Endothelial cell of umbilical vein (primary cell): ENCODE data around the gene FAM184B. TPM values are rescaled to one million over a fixed set of nuclear protein-coding genes. Genes with fewer than 3 reads are reported as not detected.

Experiments
- BruUV-seq: library from RNA; stranded (reverse); fragments of 400-500 nt; replicated peaks from 2 replicates; lab custom pipeline; 2021; lab: Mats Ljungman, UMichigan
- CTCF ChIA-PET: fragments of 300-600, 350-600 bp; sonication (Branson Sonifier 250); formaldehyde crosslinking; loops from one replicate; lab custom pipeline; 2021; ENCODE audit warnings: antibody characterized with exemption, inconsistent platforms; lab: Charles Lee
- POLR2A ChIA-PET: fragments of 300-600, 350-600 bp; sonication (Branson Sonifier 250); formaldehyde crosslinking; loops from one replicate; lab custom pipeline; 2021; ENCODE audit warnings: antibody characterized with exemption, inconsistent platforms; lab: Charles Lee
- DNase-seq: peaks from one replicate; pipeline ENCODE4 v3.0.0-alpha.2; 2011; ENCODE audit warnings: low read depth, low spot score
- FAIRE-seq: peaks from 2 replicates; lab custom pipeline; 2011; peaks lifted over from hg19 to GRCh38; lab: Jason Lieb, UNC
- H2AFZ ChIP-seq: 2 replicates; pipeline ENCODE4 v1.6.0; 2012; ENCODE audit warnings: low read depth, low read length, control low read depth, inconsistent platforms
- H3K27ac ChIP-seq: 2 replicates; pipeline ENCODE4 v1.5.1; 2011; ENCODE audit warnings: low read depth, mild to moderate bottlenecking, control low read depth, low read length, moderate library complexity; ENCODE audit not compliant: insufficient read depth
- H3K27me3 ChIP-seq, 2 experiments: 2 replicates each; pipeline versions ENCODE4 v1.6.0 to v1.6.1; 2011; ENCODE audit warnings: low read length in 2 of 2, mixed read lengths in 1 of 2; ENCODE audit not compliant: control insufficient read depth in 2 of 2, insufficient read depth in 2 of 2
- H3K36me3 ChIP-seq, 2 experiments: 2 replicates in 1 of 2; 3 replicates in 1 of 2; pipeline ENCODE4 v1.5.1; 2011; ENCODE audit warnings: low read length in 2 of 2, mild to moderate bottlenecking in 1 of 2, moderate library complexity in 1 of 2; ENCODE audit not compliant: control insufficient read depth in 2 of 2, insufficient read depth in 2 of 2; ENCODE audit errors: extremely low read depth in 1 of 2
- H3K4me1 ChIP-seq: 3 replicates; pipeline ENCODE4 v1.5.1; 2011; ENCODE audit warnings: mild to moderate bottlenecking, low read length; ENCODE audit not compliant: control insufficient read depth, insufficient read depth; ENCODE audit errors: extremely low read depth
- H3K4me2 ChIP-seq: 2 replicates; pipeline ENCODE4 v1.6.1; 2011; ENCODE audit warnings: low read length, control low read depth, mixed read lengths; ENCODE audit not compliant: insufficient read depth
- H3K4me3 ChIP-seq, 3 experiments: fragments of 200-600 bp in 1 of 3; sonication (generic), shearing (Covaris generic) in 1 of 3; replicated peaks in 1 of 3; 2 replicates each; pipeline ENCODE4 v1.5.1; 2011 to 2016; ENCODE audit warnings: control low read depth in 3 of 3, low read length in 3 of 3, mild to moderate bottlenecking in 2 of 3, inconsistent platforms in 1 of 3, low read depth in 1 of 3, moderate library complexity in 1 of 3; ENCODE audit not compliant: insufficient read depth in 1 of 3
- H3K79me2 ChIP-seq: 2 replicates; pipeline ENCODE4 v1.6.0; 2012; ENCODE audit warnings: low read length, inconsistent platforms; ENCODE audit not compliant: control insufficient read depth, insufficient read depth
- H3K9ac ChIP-seq: replicated peaks from 2 replicates; pipeline ENCODE3; 2011; ENCODE audit warnings: low read length, control low read depth; ENCODE audit not compliant: insufficient read depth; ENCODE audit errors: extremely low read depth
- H3K9me1 ChIP-seq: replicated peaks from 3 replicates; pipeline ENCODE4 v1.6.0; 2011; ENCODE audit warnings: mild to moderate bottlenecking, low read length; ENCODE audit not compliant: control insufficient read depth, insufficient read depth; ENCODE audit errors: extremely low read depth
- H3K9me3 ChIP-seq: replicated peaks from 2 replicates; pipeline ENCODE4 v1.5.1; 2012; ENCODE audit warnings: low read length, inconsistent platforms; ENCODE audit not compliant: control insufficient read depth, insufficient read depth
- H4K20me1 ChIP-seq: replicated peaks from 2 replicates; pipeline ENCODE3; 2011; ENCODE audit warnings: mild to moderate bottlenecking, low read length; ENCODE audit not compliant: control insufficient read depth, insufficient read depth; ENCODE audit errors: extremely low read depth
- EZH2 ChIP-seq: IDR thresholded peaks from 2 replicates; pipeline ENCODE4 v1.6.1; 2012; ENCODE audit warnings: borderline replicate concordance, low read depth, mild to moderate bottlenecking, moderate library complexity, low read length, inconsistent platforms; ENCODE audit not compliant: severe bottlenecking
- FOS ChIP-seq: IDR thresholded peaks from 2 replicates; pipeline ENCODE4 v1.6.1; 2011; ENCODE audit warnings: mild to moderate bottlenecking, low read length, moderate library complexity, borderline replicate concordance; ENCODE audit not compliant: insufficient read depth
- GATA2 ChIP-seq: IDR thresholded peaks from 2 replicates; pipeline ENCODE4 v1.7.0; 2011; ENCODE audit warnings: low read depth, mild to moderate bottlenecking, moderate library complexity, mixed read lengths, low read length; ENCODE audit not compliant: insufficient read length, insufficient read depth
- JUN ChIP-seq: IDR thresholded peaks from 2 replicates; pipeline ENCODE4 v1.6.1; 2011; ENCODE audit warnings: borderline replicate concordance, low read depth; ENCODE audit not compliant: insufficient read length, insufficient read depth
- MYC ChIP-seq: IDR thresholded peaks from one replicate; pipeline ENCODE4 v1.6.1; 2011; ENCODE audit warnings: mild to moderate bottlenecking, low read depth, low read length
- POLR2A ChIP-seq: IDR thresholded peaks from 2 replicates; pipeline ENCODE4 v1.6.1; 2012; ENCODE audit warnings: low read depth, mild to moderate bottlenecking, control low read depth, low read length
- POLR2AphosphoS5 ChIP-seq: IDR thresholded peaks from 2 replicates; pipeline ENCODE4 v1.6.1; 2012; ENCODE audit warnings: low read depth, mild to moderate bottlenecking, control low read depth, low read length, moderate library complexity; ENCODE audit not compliant: insufficient read depth
- dilution Hi-C: fragments of 300-500 bp; cut with MboI; formaldehyde crosslinking; loops from one replicate; pipeline ENCODE4 v1.15.0; 2019; ENCODE audit warnings: low sequenced_read_pairs; ENCODE audit not compliant: extremely low pct_ligation_motif_present
- intact Hi-C: fragments of 100-400 bp; cut with micrococcal nuclease; formaldehyde crosslinking; loops from one replicate; pipeline ENCODE4 v1.10.0; 2022
- polyA plus RNA-seq, 4 experiments: library from polyadenylated mRNA; depleted of rRNA in 3 of 4; stranded (reverse) in 3 of 4; unstranded in 1 of 4; fragments of >200 nt; gene quantifications; 2 replicates each; pipeline versions ENCODE4 v1.2.1 to v1.2.3, GENCODE V29; 2011 to 2012; ENCODE audit warnings: missing spikeins in 1 of 4
- total RNA-seq: library from RNA; stranded (reverse); gene quantifications from 2 replicates; pipeline ENCODE4 v1.2.3, GENCODE V29; 2021
- TF ChIP-seq, protein P1 (sequence below), 2 donors: IDR thresholded peaks; 1 replicate in 1 of 2; 2 replicates in 1 of 2; pipeline ENCODE4 v1.5.1; 2011; ENCODE audit warnings: low read length in 2 of 2, mild to moderate bottlenecking in 2 of 2, moderate library complexity in 2 of 2, control low read depth in 1 of 2, inconsistent platforms in 1 of 2, low read depth in 1 of 2; ENCODE audit not compliant: insufficient read depth in 1 of 2; ENCODE audit errors: extremely low read depth in 1 of 2
- TF ChIP-seq, protein P2 (sequence below): IDR thresholded peaks from 2 replicates; pipeline ENCODE4 v1.6.1; 2011; ENCODE audit not compliant: insufficient read depth, insufficient read length

FAM184B gene
- total and polyA plus RNA-seq, 2 donors (not counting 3 experiments of a cell fraction or from before 2014, with no cell fraction given) = not detected

DNA sequence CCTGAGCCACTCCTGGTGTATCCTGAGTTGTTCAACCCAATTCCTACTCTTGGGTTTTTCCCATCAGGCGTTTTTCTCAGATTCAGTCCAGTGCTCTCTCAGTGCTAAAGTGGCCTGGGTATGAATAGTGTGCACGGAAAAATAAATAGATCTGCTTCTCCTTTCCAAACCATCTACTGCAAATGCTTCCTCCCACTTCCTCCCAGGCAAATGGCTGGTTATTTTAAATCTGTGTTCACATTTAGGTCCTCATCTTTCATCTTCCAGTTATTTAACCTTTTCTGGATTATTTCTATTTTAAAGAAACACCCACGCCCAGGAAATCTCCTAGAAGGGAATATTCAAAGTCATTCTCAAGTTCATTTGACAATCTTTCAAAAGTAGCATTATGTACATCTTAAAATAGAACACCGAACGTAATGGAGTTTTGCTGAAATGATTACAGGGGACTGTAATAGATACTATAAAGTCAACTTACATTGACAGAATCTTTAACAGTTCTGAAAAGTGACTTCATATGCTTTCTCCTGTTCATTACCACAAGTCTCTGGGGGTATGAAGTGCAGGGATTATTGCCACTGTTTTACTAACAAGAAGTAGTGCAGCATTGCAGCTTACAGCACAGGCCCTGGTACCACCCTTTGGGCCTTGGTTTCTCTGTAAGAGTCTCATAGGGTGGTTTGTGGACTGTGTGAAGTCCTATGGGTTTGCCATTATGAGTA lies 100.7 kb downstream of the FAM184B start:
- Histone ChIP-seq H3K27me3 (no peaks in the 10 kb centered on the region), H3K4me2 (no peak overlapping the region), H3K27ac (no peak overlapping the region), H3K4me3 (no peak overlapping the region), H2AFZ (no peak overlapping the region), H3K9ac (no peak overlapping the region), H3K4me1 (no peaks in the 10 kb centered on the region), H3K9me1 (no peaks in the 10 kb centered on the region), H3K79me2 (no peaks in the 10 kb centered on the region), H4K20me1 (no peaks in the 10 kb centered on the region), H3K36me3 (no peaks in the 10 kb centered on the region), H3K9me3 (no peaks in the 10 kb centered on the region)
- intact Hi-C loops = no loop called here
- POLR2A ChIA-PET = no interaction called here
- FAIRE-seq = no peak
- TF ChIP-seq GATA2 = no peak
- no peak for TF ChIP-seq EZH2
- no peak for TF ChIP-seq JUN
- TF ChIP-seq, protein P1, sequence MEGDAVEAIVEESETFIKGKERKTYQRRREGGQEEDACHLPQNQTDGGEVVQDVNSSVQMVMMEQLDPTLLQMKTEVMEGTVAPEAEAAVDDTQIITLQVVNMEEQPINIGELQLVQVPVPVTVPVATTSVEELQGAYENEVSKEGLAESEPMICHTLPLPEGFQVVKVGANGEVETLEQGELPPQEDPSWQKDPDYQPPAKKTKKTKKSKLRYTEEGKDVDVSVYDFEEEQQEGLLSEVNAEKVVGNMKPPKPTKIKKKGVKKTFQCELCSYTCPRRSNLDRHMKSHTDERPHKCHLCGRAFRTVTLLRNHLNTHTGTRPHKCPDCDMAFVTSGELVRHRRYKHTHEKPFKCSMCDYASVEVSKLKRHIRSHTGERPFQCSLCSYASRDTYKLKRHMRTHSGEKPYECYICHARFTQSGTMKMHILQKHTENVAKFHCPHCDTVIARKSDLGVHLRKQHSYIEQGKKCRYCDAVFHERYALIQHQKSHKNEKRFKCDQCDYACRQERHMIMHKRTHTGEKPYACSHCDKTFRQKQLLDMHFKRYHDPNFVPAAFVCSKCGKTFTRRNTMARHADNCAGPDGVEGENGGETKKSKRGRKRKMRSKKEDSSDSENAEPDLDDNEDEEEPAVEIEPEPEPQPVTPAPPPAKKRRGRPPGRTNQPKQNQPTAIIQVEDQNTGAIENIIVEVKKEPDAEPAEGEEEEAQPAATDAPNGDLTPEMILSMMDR (IDR thresholded peaks at IDR 0.05; ENCODE audit: extremely low read depth in 1 of 2, insufficient read depth in 1 of 2, low read depth in 1 of 2, low read length in 2 of 2) = no peak
- no peak for TF ChIP-seq POLR2AphosphoS5
- TF ChIP-seq FOS = no peak
- no peak for TF ChIP-seq POLR2A
- no peak for TF ChIP-seq MYC
- TF ChIP-seq, protein P2, sequence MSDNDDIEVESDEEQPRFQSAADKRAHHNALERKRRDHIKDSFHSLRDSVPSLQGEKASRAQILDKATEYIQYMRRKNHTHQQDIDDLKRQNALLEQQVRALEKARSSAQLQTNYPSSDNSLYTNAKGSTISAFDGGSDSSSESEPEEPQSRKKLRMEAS = no peak
- CTCF ChIA-PET = no interaction called here
- dilution Hi-C loops = no loop called here
- no TSS peak for BruUV-seq
- no peak for DNase-seq
